BE2C (cell line): Measurements from ENCODE around the gene SLCO6A1.

Source experiments
- DNase-seq: peaks from one replicate; pipeline ENCODE4 v3.0.0-alpha.2; 2020
- H3K27me3 ChIP-seq: fragments of 250-450 bp; sonication (Bioruptor Pico); 2 replicates; pipeline ENCODE4 v1.5.1; 2020; ENCODE audit warnings: mild to moderate bottlenecking
- H3K36me3 ChIP-seq: fragments of 250-450 bp; sonication (Bioruptor Pico); 2 replicates; pipeline ENCODE4 v1.5.1; 2020; ENCODE audit warnings: mild to moderate bottlenecking
- H3K4me1 ChIP-seq: fragments of 250-450 bp; sonication (Bioruptor Pico); 2 replicates; pipeline ENCODE4 v1.5.1; 2020
- H3K4me3 ChIP-seq: 2 replicates; pipeline ENCODE4 v1.5.1; 2011; ENCODE audit warnings: low read depth, low read length
- H3K9me3 ChIP-seq: fragments of 250-450 bp; sonication (Bioruptor Pico); 2 replicates; pipeline ENCODE4 v1.5.1; 2020
- TF ChIP-seq, protein P1 (sequence below): IDR thresholded peaks from 2 replicates; pipeline ENCODE4 v1.5.1; 2012; ENCODE audit warnings: mild to moderate bottlenecking, low read depth, low read length

SLCO6A1 gene

DNA sequence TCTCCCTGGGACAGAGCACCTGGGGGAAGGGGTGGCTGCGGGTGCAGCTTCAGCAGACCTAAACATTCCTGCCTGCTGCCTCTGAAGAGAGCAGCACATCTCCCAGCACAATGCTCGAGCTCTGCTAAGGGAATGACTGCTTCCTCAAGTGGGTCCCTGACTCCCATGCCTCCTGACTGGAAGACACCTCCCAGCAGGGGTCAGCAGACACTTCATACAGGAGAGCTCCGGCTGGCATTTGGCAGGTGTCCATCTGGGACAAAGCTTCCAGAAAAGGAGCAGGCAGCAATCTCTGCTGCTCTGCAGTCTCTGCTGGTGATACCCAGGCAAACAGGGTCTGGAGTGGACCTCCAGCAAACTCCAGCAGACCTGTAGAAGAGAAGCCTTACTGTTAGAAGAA, 77.2 kb downstream of the SLCO6A1 start:
- H3K27me3 ChIP-seq: no peaks in the 10 kb centered on the region
- H3K4me3 ChIP-seq: no peak overlapping the region
- peaks cover 6% of the 10 kb centered on the region for H3K4me1 ChIP-seq
- TF ChIP-seq, protein P1, sequence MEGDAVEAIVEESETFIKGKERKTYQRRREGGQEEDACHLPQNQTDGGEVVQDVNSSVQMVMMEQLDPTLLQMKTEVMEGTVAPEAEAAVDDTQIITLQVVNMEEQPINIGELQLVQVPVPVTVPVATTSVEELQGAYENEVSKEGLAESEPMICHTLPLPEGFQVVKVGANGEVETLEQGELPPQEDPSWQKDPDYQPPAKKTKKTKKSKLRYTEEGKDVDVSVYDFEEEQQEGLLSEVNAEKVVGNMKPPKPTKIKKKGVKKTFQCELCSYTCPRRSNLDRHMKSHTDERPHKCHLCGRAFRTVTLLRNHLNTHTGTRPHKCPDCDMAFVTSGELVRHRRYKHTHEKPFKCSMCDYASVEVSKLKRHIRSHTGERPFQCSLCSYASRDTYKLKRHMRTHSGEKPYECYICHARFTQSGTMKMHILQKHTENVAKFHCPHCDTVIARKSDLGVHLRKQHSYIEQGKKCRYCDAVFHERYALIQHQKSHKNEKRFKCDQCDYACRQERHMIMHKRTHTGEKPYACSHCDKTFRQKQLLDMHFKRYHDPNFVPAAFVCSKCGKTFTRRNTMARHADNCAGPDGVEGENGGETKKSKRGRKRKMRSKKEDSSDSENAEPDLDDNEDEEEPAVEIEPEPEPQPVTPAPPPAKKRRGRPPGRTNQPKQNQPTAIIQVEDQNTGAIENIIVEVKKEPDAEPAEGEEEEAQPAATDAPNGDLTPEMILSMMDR: peak; percentile 55
- H3K9me3 ChIP-seq: no peaks in the 10 kb centered on the region
- H3K36me3 ChIP-seq: no peaks in the 10 kb centered on the region
- peak; percentile 84 for DNase-seq

DNA sequence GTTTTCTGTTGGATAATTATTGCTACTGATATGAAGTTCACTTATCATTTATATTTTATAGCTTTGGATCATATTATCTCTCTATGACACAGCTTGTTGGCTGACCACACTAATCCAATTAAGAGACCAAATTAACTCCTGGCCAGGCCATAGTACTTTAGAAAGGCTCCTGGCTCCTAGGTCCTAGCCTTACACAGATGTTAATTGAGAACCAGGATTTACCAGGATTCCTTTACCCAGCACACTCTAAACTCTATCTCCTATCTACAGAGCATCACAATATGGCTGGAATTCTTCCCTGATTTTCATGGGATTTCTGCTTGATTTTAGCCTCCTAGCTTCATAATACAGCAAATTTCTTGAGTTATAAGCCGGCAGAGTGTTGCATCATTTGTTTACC, 80.3 kb downstream of the SLCO6A1 start:
- H3K36me3 ChIP-seq: no peaks in the 10 kb centered on the region
- no peaks in the 10 kb centered on the region for H3K9me3 ChIP-seq
- no peaks in the 10 kb centered on the region for H3K27me3 ChIP-seq
- DNase-seq: peak; percentile 13
- TF ChIP-seq, protein P1: no peak
- H3K4me1 ChIP-seq: peaks cover 6% of the 10 kb centered on the region
- H3K4me3 ChIP-seq: no peak overlapping the region

DNA sequence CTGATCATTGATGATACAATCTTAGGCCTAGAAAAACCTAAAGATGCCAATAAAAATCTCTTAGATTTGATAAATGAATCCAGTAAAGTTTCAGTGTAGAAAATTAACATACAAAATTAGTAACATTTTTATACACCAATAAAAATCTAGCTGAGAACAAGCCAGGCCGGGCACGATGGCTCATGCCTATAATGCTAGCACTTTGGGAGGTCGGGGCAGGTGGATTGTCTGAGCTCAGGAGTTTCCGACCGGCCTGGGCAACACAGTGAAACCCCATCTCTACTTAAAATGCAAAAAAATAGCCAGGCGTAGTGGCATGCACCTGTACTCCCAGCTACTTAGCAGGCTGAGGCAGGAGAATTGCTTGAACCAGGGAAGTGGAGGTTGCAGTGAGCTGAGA, 84.4 kb downstream of the SLCO6A1 start:
- Histone ChIP-seq H3K27me3 (no peaks in the 10 kb centered on the region), H3K4me3 (no peak overlapping the region), H3K36me3 (no peaks in the 10 kb centered on the region), H3K4me1 (peaks cover 6% of the 10 kb centered on the region), H3K9me3 (no peaks in the 10 kb centered on the region)
- TF ChIP-seq, protein P1: no peak
- no peak for DNase-seq

DNA sequence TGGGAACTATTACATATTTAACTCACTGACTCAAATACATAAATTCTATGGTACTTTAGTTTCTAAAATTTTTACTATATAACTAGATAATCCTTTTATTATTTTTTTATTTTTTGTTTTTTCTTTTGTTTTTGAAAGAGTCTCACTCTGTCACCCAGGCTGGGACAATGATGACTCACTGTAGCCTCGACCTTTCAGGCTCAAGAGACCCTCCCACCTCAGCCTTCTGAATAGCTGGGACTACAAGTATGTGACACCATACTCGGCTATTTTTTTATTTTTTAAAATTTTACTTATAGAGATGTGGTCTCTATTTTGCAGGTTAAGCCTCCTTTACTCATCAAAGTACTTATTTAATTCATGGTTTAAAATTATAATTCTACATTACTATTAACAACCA, 110.6 kb downstream of the SLCO6A1 start:
- H3K27me3 ChIP-seq: no peaks in the 10 kb centered on the region
- no peaks in the 10 kb centered on the region for H3K4me1 ChIP-seq
- DNase-seq: no peak
- no peaks in the 10 kb centered on the region for H3K36me3 ChIP-seq
- H3K4me3 ChIP-seq: no peak overlapping the region
- no peaks in the 10 kb centered on the region for H3K9me3 ChIP-seq
- TF ChIP-seq, protein P1: no peak

DNA sequence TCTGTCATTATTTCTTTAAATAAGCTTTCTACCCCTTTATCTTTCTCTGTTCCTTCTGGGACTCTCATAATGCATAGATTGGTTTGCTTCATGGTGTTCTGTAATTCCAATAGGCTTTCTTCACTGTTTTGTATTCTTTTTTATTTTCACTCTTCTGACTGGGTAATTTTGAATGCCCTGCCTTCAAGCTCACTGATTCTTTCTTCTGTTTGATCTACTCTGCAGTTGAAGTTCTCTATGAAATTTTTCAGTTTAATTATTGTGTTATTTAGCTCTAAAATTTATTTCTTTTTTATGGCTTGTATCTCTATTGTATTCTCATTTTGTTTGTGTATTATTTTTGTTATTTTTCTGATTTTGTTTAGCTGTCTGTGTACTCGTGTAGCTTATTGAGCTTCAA, 113.4 kb downstream of the SLCO6A1 start:
- no peaks in the 10 kb centered on the region for H3K9me3 ChIP-seq
- DNase-seq: no peak
- H3K4me3 ChIP-seq: no peak overlapping the region
- H3K4me1 ChIP-seq: no peaks in the 10 kb centered on the region
- no peaks in the 10 kb centered on the region for H3K36me3 ChIP-seq
- no peaks in the 10 kb centered on the region for H3K27me3 ChIP-seq
- TF ChIP-seq, protein P1: no peak

DNA sequence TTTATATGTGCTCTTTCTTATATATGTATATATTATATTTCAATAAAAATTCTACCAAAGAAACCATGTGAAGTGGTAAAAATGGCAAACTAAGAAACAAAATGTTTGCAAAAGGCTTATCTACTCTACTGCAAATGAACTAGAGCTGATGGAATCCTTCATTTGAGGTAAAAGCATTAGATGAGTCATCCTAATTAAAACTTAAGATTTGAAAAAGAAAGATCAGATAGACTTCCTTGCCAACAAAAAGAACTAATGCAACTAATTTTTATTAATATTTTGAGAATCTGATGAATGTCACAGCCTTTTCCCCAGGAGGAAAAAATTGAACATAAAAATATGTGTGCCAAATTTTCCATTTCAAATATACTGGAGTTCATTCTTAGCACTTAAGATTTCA, 118.6 kb downstream of the SLCO6A1 start:
- TF ChIP-seq, protein P1: no peak
- H3K4me1 ChIP-seq: no peaks in the 10 kb centered on the region

More for the DNA sequence above, 118.6 kb downstream of the SLCO6A1 start:
- no peak for DNase-seq
- Histone ChIP-seq H3K4me3 (no peak overlapping the region), H3K9me3 (no peaks in the 10 kb centered on the region), H3K27me3 (no peaks in the 10 kb centered on the region), H3K36me3 (no peaks in the 10 kb centered on the region)
